Measurements from ENCODE around the gene MSX1.

MSX1 gene

DNA sequence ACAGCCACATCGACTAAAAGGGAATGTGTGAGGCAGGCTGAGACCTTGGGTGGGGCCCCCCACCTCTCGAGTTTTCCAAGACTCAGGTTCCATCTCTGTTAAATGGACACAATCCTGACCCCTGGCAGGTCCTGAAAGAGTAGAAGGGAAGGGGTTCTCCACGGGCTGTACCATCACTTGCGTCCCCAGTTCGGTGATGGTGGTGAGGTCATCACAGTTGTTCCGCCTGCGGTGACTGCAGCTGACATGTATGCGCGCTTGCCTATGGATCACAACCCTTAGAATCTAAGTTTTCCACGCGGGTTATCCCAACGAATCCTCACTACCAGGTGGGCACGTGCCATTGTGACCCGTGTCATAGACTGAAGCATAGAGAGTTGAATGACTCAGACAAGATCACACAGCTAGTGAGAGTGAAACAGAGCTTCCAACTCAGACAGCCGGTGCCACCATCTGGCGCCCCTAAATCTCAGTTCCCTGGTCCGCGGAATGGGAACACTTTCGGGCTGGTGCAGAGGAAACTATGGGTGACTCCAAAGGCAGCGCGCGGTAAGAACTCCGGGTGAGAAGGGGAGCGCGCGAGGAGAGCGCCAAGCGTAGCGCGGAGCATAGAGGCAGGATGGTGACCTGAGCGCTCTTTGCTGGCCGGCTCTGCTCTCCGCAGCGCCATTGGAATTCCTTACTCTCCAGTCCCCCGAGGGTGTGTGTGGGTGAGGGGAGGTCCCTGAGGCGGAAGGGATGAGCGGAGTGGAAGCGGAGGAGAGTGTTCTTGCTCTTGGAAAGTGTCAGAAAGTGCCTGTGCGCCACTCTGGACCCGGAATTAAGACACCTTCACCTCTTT, 10.5 kb downstream of the MSX1 start:
- no peak for DNase-seq (ENCODE audit: low read depth)

DNA sequence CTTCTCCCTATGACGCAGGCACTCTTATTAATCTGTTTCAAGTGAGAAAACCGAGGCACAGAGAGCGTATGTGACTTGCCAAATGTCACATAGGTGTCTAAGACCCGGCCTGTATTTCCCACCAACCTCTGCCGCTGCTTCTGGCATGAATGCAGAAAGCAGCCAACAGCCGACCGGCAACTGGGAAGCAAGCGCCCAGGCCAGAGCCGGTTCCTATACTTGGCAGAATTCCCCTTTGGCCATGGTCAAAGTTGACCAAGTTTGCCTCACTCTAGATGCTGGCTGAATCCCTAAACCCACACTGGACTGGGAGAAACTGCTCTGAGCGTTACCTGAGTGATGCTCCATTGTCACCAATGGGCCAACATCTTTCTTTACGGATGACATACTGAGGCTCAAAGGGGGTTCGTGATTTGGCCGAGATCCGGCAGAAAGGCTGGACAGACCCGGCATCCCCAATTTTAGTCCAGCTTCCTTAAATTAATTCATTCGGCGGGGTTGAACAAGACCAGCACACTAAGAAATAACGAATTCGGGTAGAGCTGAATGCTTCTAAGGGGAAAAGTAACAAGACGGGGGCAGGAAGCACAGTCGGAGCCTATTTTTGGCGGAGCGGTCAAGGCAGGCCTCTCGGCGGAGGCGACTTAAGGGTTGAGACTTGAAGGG, 11.2 kb downstream of the MSX1 start:
- DNase-seq (ENCODE audit: low read depth), result no peak

DNA sequence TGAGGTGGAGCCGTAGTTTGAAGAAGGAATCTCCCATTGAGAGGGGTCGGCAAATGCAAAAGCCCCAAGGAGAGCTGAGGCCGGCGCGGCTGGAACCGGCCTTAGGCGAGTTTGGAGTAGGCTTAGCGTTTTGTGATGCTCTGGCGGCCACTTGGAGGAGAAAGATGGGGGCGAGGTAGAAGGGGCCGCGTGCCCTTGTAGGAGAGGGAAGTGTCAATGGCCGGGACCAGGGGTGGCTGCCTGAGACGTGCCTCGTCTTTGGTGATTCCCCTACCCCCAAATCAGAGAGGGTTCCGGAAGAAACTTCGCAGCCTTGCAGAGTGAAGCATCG, 11.7 kb downstream of the MSX1 start:
- DNase-seq (ENCODE audit: low read depth), result no peak

DNA sequence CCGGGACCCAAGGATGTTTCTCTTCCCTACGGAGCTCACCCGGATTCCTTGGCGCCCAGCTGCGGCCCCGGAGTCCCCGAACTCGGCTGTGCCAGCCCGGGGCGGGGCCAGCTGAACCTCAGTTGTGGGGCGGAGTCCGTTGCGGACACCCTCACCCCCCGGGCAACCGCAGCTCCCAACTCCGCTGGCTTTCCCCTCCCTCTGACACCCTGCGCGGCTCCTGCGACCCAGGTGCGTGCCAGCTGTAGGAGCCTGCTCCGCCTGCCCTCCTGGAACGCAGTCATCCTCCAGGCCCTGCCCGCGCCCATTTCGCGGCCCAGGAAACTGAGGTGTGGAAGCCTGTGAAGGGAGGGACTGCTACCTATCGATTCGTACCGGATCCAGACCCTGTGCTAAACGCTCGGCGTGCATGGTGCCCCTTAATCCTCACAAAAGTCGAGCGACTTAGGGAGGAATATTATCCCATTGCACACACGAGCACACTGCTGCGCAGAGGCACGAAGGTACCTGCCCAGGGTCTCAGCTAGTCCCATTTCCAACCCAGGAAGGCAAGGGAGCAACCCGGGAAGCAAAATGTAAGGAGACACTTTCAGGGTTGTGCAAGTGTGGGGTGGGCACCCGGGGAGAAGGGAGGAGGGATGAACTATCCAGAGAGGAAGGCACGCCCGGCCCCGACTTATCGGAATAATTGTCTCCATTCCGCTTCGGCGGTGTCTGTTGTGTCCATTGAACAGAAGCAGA, 12.3 kb downstream of the MSX1 start:
- no peak for DNase-seq (ENCODE audit: low read depth)

DNA sequence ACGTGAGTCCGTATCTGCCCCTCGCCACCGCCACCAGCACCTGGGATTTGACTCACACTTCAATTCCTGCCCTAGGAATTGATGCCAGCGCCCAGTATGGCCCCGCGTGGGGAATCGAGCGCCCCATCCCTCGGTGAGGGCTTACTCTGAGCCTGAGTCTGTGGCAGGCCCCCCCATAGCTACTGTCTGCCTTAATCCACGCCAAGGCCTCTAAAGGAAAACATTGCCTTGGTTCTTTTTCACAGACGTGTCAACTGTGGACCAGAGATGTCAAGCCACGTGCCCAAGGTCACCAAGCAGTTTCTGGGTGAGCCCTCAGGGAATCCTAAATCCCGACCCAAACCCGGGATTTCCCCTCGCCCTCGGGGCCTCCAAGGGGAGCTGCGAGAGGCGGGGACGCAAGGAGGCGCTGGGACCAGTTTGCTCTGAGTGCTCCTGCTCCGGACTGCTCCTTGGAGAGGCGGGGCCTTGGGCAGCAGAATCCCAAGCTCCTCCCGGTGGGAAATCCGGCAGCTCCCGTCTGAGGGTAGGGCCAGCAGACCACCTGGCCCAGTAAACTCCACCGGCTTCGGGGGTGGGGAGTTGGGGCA, 12.9 kb downstream of the MSX1 start:
- DNase-seq (ENCODE audit: low read depth), result no peak

DNA sequence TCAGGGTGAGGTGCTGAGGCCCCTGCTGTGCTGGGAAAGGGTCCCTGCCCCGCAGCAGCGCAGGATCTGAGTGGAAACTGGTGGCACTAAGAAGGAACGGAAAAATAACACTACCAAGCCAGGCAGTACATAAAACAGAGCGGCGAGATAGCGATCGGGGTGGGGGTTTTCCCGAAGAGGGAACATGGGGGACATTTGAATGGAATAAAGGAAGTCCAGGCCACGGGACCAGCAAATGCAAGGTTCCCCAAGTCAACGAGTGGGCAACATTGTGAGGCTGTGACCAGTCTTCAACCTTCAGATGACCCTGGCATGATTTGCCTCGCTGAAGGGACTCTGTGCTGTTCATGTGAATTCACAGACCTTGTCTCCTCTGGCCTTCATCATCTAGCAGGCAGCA, 13.7 kb downstream of the MSX1 start:
- no peak for DNase-seq (ENCODE audit: low read depth)

DNA sequence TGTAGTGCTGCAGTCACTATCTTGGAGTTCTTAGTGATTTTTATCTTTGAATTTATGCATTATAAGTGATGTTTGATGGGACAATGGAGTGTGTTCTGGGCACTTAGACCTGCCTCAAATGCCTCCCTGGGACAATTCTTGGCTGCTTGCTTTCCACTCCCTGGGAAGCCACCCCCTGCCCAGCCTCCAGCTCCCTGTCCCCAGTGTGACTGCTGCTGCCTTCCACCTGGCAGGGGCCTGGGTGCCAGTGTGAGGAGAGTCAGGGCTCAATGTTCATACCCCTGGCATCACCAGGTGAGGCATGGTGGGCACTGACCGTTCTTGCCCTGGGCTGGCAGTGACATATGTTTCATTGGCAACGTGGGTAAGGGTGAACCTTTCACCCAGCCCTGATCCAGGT, 14.8 kb downstream of the MSX1 start:
- DNase-seq (ENCODE audit: low read depth), result no peak

DNA sequence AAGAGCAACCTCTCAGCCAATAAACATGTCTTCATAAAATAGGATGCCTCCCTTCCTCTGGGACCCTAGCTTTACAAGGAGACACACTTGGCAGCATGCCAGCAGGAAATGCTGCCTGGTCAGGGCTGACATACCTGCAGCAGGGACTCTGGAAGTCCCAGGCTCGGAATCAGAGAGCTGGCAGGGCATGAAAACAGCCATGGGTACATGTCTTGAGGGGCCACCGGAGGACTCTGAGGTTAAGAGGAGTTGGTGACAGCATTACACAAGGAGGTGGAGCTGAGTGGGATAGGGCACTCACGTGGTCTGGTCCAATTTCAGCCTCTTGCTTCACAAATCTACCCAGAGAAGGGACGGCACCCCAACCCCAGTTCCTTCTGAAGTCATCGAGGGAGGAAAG, 15.7 kb downstream of the MSX1 start:
- DNase-seq (ENCODE audit: low read depth), result no peak

DNA sequence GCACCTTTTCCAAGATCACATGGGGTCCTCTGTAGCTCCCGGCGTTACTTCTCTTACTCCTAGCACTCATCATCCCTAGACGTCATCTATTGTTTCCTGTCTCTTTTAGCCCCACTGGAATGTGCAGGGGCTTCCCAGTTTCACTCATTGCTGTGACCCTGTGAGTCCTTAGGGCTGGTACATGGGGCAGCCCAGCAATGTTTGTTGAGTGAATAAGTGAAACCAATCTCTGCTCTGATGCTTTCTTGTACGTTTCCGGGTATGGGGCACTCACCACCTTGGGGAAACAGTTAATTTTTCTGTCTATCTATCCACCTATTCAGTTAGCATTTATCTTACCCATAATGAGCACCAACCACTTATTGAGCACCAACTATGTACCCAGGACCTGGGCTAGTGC, 16.1 kb downstream of the MSX1 start:
- no peak for DNase-seq (ENCODE audit: low read depth)

DNA sequence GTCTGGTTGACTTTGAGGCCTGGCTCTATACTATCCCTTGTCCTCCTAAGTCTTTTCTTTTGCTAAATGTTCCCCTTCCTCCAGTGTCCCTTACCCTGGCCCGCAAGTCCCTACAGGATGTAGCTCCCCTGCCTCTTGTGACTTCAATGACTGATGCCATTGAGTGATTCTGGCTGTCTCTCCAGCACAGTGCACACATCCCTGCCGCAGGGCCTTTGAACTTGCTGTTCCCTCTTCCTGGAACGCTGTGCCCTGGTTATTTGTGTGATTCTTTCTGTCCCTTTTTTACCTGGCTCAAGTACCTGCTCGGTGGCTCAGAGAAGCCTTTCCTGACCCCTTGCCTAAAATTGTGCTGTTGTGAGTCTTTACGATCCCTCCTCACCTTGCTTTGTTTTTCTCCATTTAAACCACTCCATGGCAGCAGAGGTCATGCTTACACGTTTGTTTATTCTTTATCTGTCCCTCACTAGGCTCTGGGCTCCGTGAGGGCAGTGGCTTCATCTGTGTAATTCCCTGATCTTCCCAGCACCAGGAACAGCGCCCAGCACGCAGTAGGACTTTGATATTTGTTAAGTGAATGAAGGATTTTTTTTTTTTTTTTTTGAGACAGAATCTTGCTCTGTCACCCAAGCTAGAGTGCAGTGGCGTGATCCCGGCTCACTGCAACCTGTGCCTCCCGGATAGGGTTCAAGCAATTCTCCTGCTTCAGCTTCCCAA, 17.6 kb downstream of the MSX1 start:
- no peak for DNase-seq (ENCODE audit: low read depth)

DNA sequence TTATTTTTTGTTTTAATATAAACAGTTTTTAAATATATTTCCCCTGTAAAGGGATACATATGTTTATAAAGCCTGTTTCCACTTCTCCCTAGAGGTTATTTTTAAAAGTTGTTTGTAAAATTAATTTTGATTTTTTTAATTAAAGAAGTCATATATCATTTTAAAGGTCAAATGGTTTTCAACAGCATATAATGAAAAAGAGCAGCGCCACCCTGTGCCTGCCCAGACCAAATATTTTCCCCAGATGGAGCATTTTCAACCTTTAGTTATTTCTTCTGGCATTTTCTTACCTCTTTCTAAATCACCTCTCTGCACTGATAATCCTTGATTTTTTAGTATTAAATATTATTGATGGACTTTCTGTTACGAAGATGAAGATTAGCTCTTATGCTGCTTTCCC, 21.0 kb downstream of the MSX1 start:
- no peak for DNase-seq (ENCODE audit: low read depth)

DNA sequence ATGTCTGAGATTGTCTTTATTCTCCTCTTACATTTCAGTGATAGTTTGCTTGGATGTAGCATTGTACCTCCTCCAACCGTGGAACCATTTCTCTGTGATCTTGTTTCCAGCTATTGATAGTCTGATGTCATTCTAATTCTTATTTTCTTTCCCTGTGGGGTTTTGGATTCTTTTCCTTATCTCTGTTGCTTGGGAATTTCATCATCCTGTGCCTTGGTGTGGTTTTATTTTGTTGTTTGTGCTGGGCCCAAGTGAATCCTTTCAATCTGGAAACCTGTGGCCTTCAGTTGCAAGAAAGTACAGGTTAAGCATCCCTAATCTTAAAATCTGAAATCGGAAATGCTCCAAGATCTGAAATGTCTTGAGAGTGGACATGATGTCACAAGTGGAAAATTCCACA, 22.0 kb downstream of the MSX1 start:
- no peak for DNase-seq (ENCODE audit: low read depth)

DNA sequence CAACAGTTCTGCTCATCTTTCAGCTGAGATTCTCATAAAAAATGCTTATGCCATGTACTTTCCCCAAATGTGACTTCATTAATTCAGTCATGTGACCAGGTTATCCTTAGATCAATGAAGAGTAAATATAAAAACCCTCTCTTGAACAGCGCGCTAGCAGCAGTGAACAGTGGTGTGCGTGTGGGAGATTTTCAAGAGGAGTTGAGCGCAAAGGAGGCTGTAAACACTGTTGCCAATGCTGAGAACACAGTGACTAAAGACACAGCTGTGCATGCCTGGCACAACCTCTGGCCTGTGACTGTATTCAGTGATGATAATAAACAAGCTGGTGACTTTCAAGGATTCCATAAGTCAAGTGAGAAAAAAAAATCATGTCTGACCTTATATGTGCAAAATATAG, 25.1 kb downstream of the MSX1 start:
- DNase-seq (ENCODE audit: low read depth), result no peak

DNA sequence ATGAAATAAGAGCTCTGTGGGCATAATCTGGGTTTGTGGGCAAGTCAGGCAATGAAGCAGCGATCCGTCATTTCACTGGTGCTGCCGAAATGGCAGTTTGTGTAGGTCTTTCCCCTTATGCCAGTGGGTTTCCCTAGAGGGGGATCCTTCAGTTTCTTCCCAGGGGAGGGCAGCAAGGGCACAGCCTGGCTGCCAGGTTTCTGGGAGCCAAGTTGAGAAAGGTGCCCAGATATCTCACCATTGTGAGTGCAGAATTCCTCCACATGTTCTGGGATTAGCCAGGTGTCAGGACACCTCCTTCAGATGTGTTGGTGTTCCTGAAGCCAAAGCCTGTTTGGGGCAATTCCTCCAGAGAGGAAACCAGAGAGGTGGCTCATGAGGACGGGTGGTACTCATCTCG, 28.0 kb downstream of the MSX1 start:
- no peak for DNase-seq (ENCODE audit: low read depth)

DNA sequence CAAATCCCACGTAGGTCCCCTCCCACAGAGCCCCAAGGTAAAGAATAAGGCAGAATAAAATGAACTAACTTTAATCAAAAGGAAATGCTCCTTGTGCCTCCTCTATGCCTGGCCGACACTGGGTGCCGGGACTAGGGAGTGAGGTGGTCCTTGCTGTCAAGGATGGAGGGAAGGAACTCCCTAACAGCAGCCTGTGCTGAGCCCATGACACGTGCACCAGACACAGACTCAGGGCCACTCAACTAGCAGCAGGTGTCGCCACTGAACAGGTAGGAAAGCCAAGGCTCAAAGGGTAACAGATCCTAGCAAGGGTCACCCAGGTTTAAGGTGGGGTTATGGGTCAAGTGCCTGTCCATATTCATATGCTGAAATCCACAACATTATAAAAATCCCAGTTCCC, 29.2 kb downstream of the MSX1 start:
- DNase-seq (ENCODE audit: low read depth), result no peak

DNA sequence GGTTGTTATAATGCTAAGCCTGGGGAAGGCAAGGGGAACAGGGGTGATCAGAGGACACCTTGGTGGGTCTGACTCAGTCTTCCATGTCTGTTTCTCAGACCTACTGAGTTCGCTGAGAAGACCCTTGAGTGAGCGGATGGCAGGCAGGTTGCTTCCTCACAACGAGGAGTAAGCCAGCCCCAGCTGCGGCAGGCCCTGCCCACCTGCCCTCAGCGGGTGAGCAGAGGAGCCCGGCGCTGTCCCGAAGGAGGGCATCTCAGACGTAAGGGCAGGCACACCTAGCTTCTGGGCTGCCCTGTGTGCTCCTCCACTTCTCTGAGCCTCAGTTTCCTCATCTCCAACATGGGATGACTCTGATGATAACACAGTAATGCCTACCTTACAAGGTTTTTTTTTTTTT, 30.3 kb downstream of the MSX1 start:
- DNase-seq (ENCODE audit: low read depth), result no peak

DNA sequence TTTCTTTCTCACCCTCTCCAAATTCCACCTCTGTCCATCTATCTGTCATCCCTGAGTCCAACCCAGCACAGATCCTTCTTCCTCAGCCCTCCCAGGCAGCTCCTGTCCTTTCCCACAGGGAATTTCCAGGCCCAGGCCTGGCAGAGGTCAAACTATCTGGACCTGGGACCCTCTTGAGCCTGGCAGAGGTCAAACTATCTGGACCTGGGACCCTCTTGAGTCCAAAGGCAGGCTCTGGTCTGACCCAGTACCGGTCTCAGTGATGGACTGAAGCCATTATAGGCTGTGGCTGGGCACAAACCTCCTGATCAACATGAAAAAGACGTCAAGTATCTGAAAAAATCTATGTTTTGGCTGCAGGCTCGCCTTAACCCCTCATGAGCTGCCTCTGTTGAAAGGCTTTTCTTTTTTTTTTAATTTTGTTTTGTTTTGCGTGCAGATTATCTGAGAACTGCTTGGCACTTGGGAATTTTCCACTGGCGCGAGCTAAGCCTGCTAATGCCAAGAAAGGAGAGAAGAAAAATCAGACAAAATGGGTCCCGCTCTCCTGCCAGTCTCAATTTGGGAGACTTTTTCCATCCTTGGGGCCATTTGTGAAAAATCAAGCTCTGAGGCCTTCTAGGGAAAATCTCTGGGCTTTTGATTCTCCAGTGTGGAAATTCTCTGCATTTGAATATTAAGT, 31.2 kb downstream of the MSX1 start:
- DNase-seq (ENCODE audit: low read depth), result no peak

DNA sequence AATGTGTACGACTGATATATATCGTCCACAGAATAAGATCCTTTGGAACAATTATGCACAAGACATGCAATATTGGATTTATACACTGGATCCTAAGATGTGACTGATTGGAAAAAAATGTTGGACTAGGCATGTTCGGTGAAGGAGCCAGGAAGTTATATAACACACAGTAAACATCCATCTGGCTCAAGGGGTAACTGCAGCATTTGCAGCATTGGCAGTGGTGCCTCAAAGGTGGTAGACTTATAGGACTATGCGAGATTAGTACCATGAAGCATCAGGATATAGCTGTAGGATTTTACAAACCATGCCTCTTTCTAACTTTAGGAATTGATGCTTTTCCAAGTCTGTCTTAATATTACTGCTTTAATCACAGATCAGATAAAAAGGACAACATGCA, 34.3 kb downstream of the MSX1 start:
- DNase-seq (ENCODE audit: low read depth), result no peak

DNA sequence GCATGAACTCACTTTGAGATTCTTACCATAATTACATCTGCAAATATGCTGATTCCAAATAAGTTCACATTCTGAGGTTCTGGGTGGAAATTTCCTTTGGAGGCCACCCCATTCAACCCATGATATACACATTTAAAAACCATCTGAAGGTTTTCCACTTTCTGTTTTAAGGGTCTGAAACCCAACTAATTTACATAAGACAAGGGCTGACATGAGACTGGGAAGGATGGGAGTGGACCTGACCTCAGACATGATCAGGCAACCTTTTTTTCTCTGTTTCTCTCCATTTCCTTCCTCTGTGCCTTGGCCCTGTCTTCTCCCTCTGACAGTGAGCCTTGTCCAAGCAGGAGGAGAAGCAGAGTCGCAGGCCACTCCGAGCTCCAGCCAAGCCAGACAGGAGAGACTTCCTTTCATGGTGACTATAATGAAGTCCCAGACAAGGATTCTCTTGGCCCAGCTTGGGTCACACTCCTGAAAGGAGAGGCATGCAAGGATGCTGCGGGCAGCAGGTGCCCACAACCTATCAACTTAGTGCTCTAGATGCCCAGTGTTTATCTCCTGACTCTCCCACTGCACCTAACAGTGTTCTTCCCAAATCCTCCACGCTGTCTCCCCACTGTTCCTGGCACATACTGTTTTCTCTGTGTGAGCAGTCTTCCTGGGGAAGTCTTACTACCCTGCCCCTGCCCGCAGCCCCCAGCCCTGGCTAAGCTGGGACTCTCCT, 39.9 kb downstream of the MSX1 start:
- no peak for DNase-seq (ENCODE audit: low read depth)

DNA sequence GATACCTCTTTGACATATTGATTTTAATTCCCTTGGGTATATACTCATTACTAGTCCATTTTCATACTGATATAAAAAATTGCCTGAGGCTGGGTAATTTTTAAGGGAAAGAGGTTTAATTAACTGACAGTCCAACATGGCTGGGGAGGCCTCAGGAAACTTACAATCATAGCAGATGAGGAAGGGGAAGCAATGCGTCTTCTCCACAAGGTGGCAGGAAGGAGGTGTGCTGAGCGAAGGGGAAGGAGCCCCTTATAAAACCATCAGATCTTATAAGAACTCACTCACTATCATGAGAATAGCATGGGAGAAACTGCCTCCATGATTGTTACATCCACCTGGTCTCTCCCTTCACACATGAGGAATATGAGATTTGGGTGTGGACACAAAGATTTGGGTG, 42.4 kb downstream of the MSX1 start:
- DNase-seq (ENCODE audit: low read depth), result no peak

DNA sequence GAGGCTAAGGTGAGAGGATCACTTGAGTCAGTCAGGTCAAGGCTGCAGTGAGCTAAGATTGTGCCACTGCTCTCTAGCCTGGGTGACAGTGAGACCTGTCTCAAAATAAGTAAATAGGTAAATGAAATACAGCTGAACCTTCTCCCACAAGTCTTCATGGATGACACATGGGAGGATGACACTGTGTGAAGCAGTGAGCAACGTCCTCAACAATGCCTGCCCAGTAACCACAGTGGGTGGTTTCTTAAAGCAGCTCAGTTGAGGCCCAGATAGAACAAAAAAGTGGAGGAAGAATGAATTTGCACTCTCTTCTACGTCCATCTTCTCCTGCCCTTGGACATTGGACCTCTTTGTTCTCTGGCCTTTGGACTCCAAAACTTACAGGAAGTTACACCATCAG, 52.7 kb downstream of the MSX1 start:
- no peak for DNase-seq (ENCODE audit: low read depth)
